HepG2 (cell line): Measurements from ENCODE around the gene PDPK1. TPM values are rescaled to one million over a fixed set of nuclear protein-coding genes. Genes with fewer than 3 reads are reported as not detected.

Experiments used
- BORCS8-MEF2B ChIP-seq: sonication (generic); formaldehyde crosslinking; IDR thresholded peaks from 2 replicates; pipeline ENCODE4 v1.8.0; 2022; ENCODE audit warnings: mild to moderate bottlenecking, missing genetic modification reagents
- CREB3 ChIP-seq: sonication (generic); formaldehyde crosslinking; IDR thresholded peaks from 2 replicates; pipeline ENCODE4 v1.5.0; 2020; ENCODE audit warnings: missing genetic modification reagents
- GATAD1 ChIP-seq: IDR thresholded peaks from 2 replicates; pipeline ENCODE4 v1.6.1; 2016; ENCODE audit warnings: missing genetic modification reagents, missing compliant biosample characterization
- HDAC2 ChIP-seq: sonication (generic); formaldehyde crosslinking; IDR thresholded peaks from 2 replicates; pipeline ENCODE4 v1.4.0; 2020; ENCODE audit warnings: missing genetic modification reagents
- HNRNPH1 ChIP-seq: fragments of 200-400 bp; formaldehyde crosslinking; optimal IDR thresholded peaks from 2 replicates; pipeline ENCODE3; 2017; ENCODE audit warnings: mild to moderate bottlenecking, low read depth, low read length
- HNRNPL ChIP-seq: fragments of 200-400 bp; formaldehyde crosslinking; IDR thresholded peaks from 2 replicates; pipeline ENCODE4 v1.6.1; 2017; ENCODE audit warnings: mild to moderate bottlenecking, low read depth, low read length
- HOXD1 ChIP-seq: sonication (generic); formaldehyde crosslinking; IDR thresholded peaks from 2 replicates; pipeline ENCODE4 v1.5.0; 2020; ENCODE audit warnings: missing genetic modification reagents
- IRF1 ChIP-seq: sonication (generic); formaldehyde crosslinking; IDR thresholded peaks from 2 replicates; pipeline ENCODE4 v1.4.0; 2020; ENCODE audit warnings: low read depth, mild to moderate bottlenecking, missing genetic modification reagents
- KAT8 ChIP-seq: IDR thresholded peaks from 2 replicates; pipeline ENCODE4 v1.6.1; 2016; ENCODE audit warnings: missing genetic modification reagents, missing compliant biosample characterization
- LCORL ChIP-seq, 2 experiments: fragments of 450-650 bp in 1 of 2; sonication (generic) in 1 of 2; formaldehyde crosslinking in 1 of 2; IDR thresholded peaks; 2 replicates each; pipeline versions ENCODE4 v1.5.0 to v1.6.1; 2017 to 2020; ENCODE audit warnings: antibody characterized with exemption in 1 of 2, missing genetic modification reagents in 1 of 2
- MED1 ChIP-seq: sonication (generic); formaldehyde crosslinking; IDR thresholded peaks from 2 replicates; pipeline ENCODE4 v1.4.0; 2020; ENCODE audit warnings: missing genetic modification reagents
- NCOR1 ChIP-seq: fragments of 200-600 bp; sonication (generic); IDR thresholded peaks from 2 replicates; pipeline ENCODE4 v1.7.0; 2017; ENCODE audit warnings: antibody characterized with exemption, low read length, borderline replicate concordance
- PATZ1 ChIP-seq: sonication (generic); formaldehyde crosslinking; IDR thresholded peaks from 2 replicates; pipeline ENCODE4 v1.4.0; 2020; ENCODE audit warnings: missing genetic modification reagents
- RBM39 ChIP-seq: fragments of 200-400 bp; formaldehyde crosslinking; IDR thresholded peaks from one replicate; pipeline ENCODE4 v1.6.1; 2018; ENCODE audit warnings: antibody characterized with exemption, mild to moderate bottlenecking, low read depth, low read length; ENCODE audit not compliant: poor library complexity, severe bottlenecking
- SKI ChIP-seq: fragments of 450-650 bp; IDR thresholded peaks from one replicate; pipeline ENCODE4 v1.6.1; 2018; ENCODE audit warnings: mild to moderate bottlenecking; ENCODE audit not compliant: partially characterized antibody
- STAG1 ChIP-seq: sonication (generic); formaldehyde crosslinking; IDR thresholded peaks from 2 replicates; pipeline ENCODE4 v1.4.0; 2020; ENCODE audit warnings: missing genetic modification reagents
- TP53 ChIP-seq: sonication (generic); formaldehyde crosslinking; conservative IDR thresholded peaks from 2 replicates; pipeline ENCODE4 v1.4.0; 2020; ENCODE audit warnings: missing genetic modification reagents
- ZBTB44 ChIP-seq: sonication (generic); formaldehyde crosslinking; IDR thresholded peaks from 2 replicates; pipeline ENCODE4 v1.4.0; 2020; ENCODE audit warnings: missing genetic modification reagents
- ZNF138 ChIP-seq: sonication (generic); formaldehyde crosslinking; IDR thresholded peaks from 2 replicates; pipeline ENCODE4 v1.5.0; 2020; ENCODE audit warnings: mild to moderate bottlenecking, low read depth, missing genetic modification reagents
- ZNF530 ChIP-seq: sonication (generic); formaldehyde crosslinking; IDR thresholded peaks from 2 replicates; pipeline ENCODE4 v1.5.0; 2020; ENCODE audit warnings: low read depth, mild to moderate bottlenecking, missing genetic modification reagents
- ZNF580 ChIP-seq: IDR thresholded peaks from 2 replicates; pipeline ENCODE4 v1.6.1; 2016; ENCODE audit warnings: low read depth, borderline replicate concordance
- ZNF605 ChIP-seq: sonication (generic); formaldehyde crosslinking; IDR thresholded peaks from 2 replicates; pipeline ENCODE4 v1.8.0; 2022; ENCODE audit warnings: mild to moderate bottlenecking, missing genetic modification reagents
- ZNF614 ChIP-seq: IDR thresholded peaks from 2 replicates; pipeline ENCODE4 v1.6.1; 2018; ENCODE audit warnings: missing biosample characterization, missing genetic modification reagents, inconsistent platforms, borderline replicate concordance
- ZNF839 ChIP-seq: sonication (generic); formaldehyde crosslinking; IDR thresholded peaks from 2 replicates; pipeline ENCODE4 v1.4.0; 2020; ENCODE audit warnings: missing genetic modification reagents, mild to moderate bottlenecking, borderline replicate concordance
- ZZZ3 ChIP-seq: sonication (generic); formaldehyde crosslinking; IDR thresholded peaks from 2 replicates; pipeline ENCODE4 v1.4.0; 2020; ENCODE audit warnings: missing genetic modification reagents, mild to moderate bottlenecking, borderline replicate concordance
- polyA plus RNA-seq, 8 experiments: library from polyadenylated mRNA; depleted of rRNA in 3 of 8; stranded (reverse) in 7 of 8; unstranded in 1 of 8; fragments of >200 nt; fragmentation: Illumina TruSeq in 4 of 8; extraction: Trizol in 4 of 8; gene quantifications; 2 replicates each; pipeline versions ENCODE4 v1.2.1 to v1.2.3, GENCODE V29; 2011 to 2016; ENCODE audit warnings: low read depth in 4 of 8, missing spikeins in 1 of 8, mixed read lengths in 1 of 8; ENCODE audit not compliant: insufficient read depth in 1 of 8
- total RNA-seq, 5 experiments: library from RNA; depleted of rRNA; stranded (reverse); fragments of >200 nt; fragmentation: Illumina TruSeq; extraction: Trizol; gene quantifications; 2 replicates each; pipeline ENCODE4 v1.2.3, GENCODE V29; 2016; ENCODE audit warnings: low read depth in 1 of 5

PDPK1 gene
- total and polyA plus RNA-seq, 2 of the 13 experiments (the other 11 are each of a cell fraction or from before 2014, with no cell fraction given) = 59.6 to 129 TPM

- TF ChIP-seq CREB3 (CRISPR knock-in tag) = no peak
- peak; percentile 6; the same call in 1 of the 2 replicates for TF ChIP-seq PATZ1 (CRISPR knock-in tag)
- TF ChIP-seq ZNF605 (CRISPR knock-in tag) = peak; percentile 69
- peak; percentile 3; the same call in 1 of the 2 replicates for TF ChIP-seq HDAC2 (CRISPR knock-in tag)
- TF ChIP-seq IRF1 (CRISPR knock-in tag) = 0 out of 2 replicates have a peak, but pooled peaks have one; percentile 47
- no peak for TF ChIP-seq ZNF530 (CRISPR knock-in tag)
- no peak for TF ChIP-seq SKI
- peak; percentile 61 for TF ChIP-seq RBM39
- TF ChIP-seq ZBTB44 (CRISPR knock-in tag) = no peak
- no peak for TF ChIP-seq GATAD1 (CRISPR knock-in tag)
- TF ChIP-seq KAT8 (CRISPR knock-in tag) = peak; percentile 13; the same call in 1 of the 2 replicates
- peak; percentile 79; the same call in 1 of the 2 replicates for TF ChIP-seq ZZZ3
- peak; percentile 0; the same call in 1 of the 2 replicates for TF ChIP-seq BORCS8-MEF2B (CRISPR knock-in tag)
- peak; percentile 24; the same call in 1 of the 2 replicates for TF ChIP-seq ZNF839 (CRISPR knock-in tag)
- no peak for TF ChIP-seq HNRNPH1
- TF ChIP-seq MED1 (CRISPR knock-in tag) = no peak
- TF ChIP-seq HNRNPL = peak; percentile 73
- 0 out of 2 replicates have a peak, but pooled peaks have one; percentile 46 for TF ChIP-seq ZNF138
- TF ChIP-seq ZNF614 (CRISPR knock-in tag) = peak; percentile 9; the same call in 1 of the 2 replicates
- no peak for TF ChIP-seq LCORL (IDR thresholded peaks at IDR 0.05)
- TF ChIP-seq LCORL (CRISPR knock-in tag; IDR thresholded peaks at IDR 0.05) = peak; percentile 47; the same call in 1 of the 2 replicates
- TF ChIP-seq HOXD1 = no peak
- no peak for TF ChIP-seq TP53 (CRISPR knock-in tag)
- 0 out of 2 replicates have a peak, but pooled peaks have one; percentile 31 for TF ChIP-seq ZNF580 (CRISPR knock-in tag)
- TF ChIP-seq STAG1 (CRISPR knock-in tag) = peak; percentile 41
- TF ChIP-seq NCOR1 = no peak
These were observed 25.0 kb upstream of the PDPK1 start (continued) for GRCh38 chr16:2512735-2513404.
